Measurements from ENCODE around the gene RUNX2.
"Not testable (repeated sequence)": the region's sequence is repeated elsewhere in the genome, so short reads cannot be mapped to it uniquely, and the experiment has no call there.

RUNX2 gene

GRCh38 chr6:45457141-45457540 is 129.0 kb downstream of the RUNX2 start:
- no peak for DNase-seq (ENCODE audit: low read depth in 2 of 2)

GRCh38 chr6:45458672-45459071 is 130.5 kb downstream of the RUNX2 start:
- DNase-seq (ENCODE audit: low read depth in 2 of 2) = no peak

GRCh38 chr6:45460166-45460565 is 132.0 kb downstream of the RUNX2 start:
- DNase-seq (ENCODE audit: low read depth in 2 of 2) = no peak

GRCh38 chr6:45461486-45461885 is 133.4 kb downstream of the RUNX2 start:
- no peak for DNase-seq (ENCODE audit: low read depth in 2 of 2)

- DNase-seq (ENCODE audit: low read depth in 2 of 2) = no peak
Measured at GRCh38 chr6:45462190-45463134, 134.3 kb downstream of the RUNX2 start.

GRCh38 chr6:45464685-45465084 is 136.6 kb downstream of the RUNX2 start:
- no peak for DNase-seq (ENCODE audit: low read depth in 2 of 2)

- no peak for DNase-seq (ENCODE audit: low read depth in 2 of 2)
Measured at GRCh38 chr6:45466686-45467085, 138.6 kb downstream of the RUNX2 start.

- DNase-seq (ENCODE audit: low read depth in 2 of 2) = not testable (repeated sequence)
Measured at GRCh38 chr6:45467417-45467816, 139.3 kb downstream of the RUNX2 start.

GRCh38 chr6:45467853-45468252 is 139.7 kb downstream of the RUNX2 start:
- no peak for DNase-seq (ENCODE audit: low read depth in 2 of 2)

GRCh38 chr6:45469663-45470062 is 141.5 kb downstream of the RUNX2 start:
- no peak for DNase-seq (ENCODE audit: low read depth in 2 of 2)

GRCh38 chr6:45470131-45470738 is 142.1 kb downstream of the RUNX2 start:
- no peak for DNase-seq (ENCODE audit: low read depth in 2 of 2)

GRCh38 chr6:45472382-45472781 is 144.3 kb downstream of the RUNX2 start:
- DNase-seq (ENCODE audit: low read depth in 2 of 2) = no peak

GRCh38 chr6:45473121-45473993 is 145.2 kb downstream of the RUNX2 start:
- no peak for DNase-seq (ENCODE audit: low read depth in 2 of 2)

GRCh38 chr6:45474376-45474775 is 146.2 kb downstream of the RUNX2 start:
- DNase-seq (ENCODE audit: low read depth in 2 of 2) = no peak

GRCh38 chr6:45476341-45476740 is 148.2 kb downstream of the RUNX2 start:
- DNase-seq (ENCODE audit: low read depth in 2 of 2) = no peak

- no peak for DNase-seq (ENCODE audit: low read depth in 2 of 2)
Measured at GRCh38 chr6:45477278-45477677, 149.1 kb downstream of the RUNX2 start.

- DNase-seq (ENCODE audit: low read depth in 2 of 2) = no peak
Measured at GRCh38 chr6:45477790-45478189, 149.7 kb downstream of the RUNX2 start.

- DNase-seq (ENCODE audit: low read depth in 2 of 2) = no peak
Measured at GRCh38 chr6:45478240-45478639, 150.1 kb downstream of the RUNX2 start.

- no peak for DNase-seq (ENCODE audit: low read depth in 2 of 2)
Measured at GRCh38 chr6:45479834-45480751, 152.0 kb downstream of the RUNX2 start.

GRCh38 chr6:45480752-45481415 is 152.8 kb downstream of the RUNX2 start:
- no peak for DNase-seq (ENCODE audit: low read depth in 2 of 2)

GRCh38 chr6:45483021-45483420 is 154.9 kb downstream of the RUNX2 start:
- DNase-seq (ENCODE audit: low read depth in 2 of 2) = no peak
